K562 (cell line): ENCODE data around the gene GGA3. TPM values are rescaled to one million over a fixed set of nuclear protein-coding genes. Genes with fewer than 3 reads are reported as not detected.

Experiments used
- ATAC-seq: fragments of 200-7000 bp; cut with Tn5 transposase; 3 replicates; pipeline ENCODE4 v1.9.1; 2020; ENCODE audit warnings: moderate library complexity
- BruUV-seq: library from RNA; stranded (reverse); fragments of 400-500 nt; replicated peaks from 2 replicates; lab custom pipeline; 2021; lab: Mats Ljungman, UMichigan
- CTCF ChIA-PET: fragments of 300-600 bp; formaldehyde crosslinking; extraction: SDS; loops from one replicate; lab custom pipeline; 2021; ENCODE audit warnings: low intra/inter-chr PET ratio; lab: Yijun Ruan, JAX
- POLR2A ChIA-PET: fragments of 300-600, 350-650 bp; sonication (Branson Sonifier 250); formaldehyde crosslinking; extraction: SDS; loops from one replicate; lab custom pipeline; 2021; ENCODE audit warnings: antibody characterized with exemption, inconsistent platforms; lab: Yijun Ruan, JAX
- DNase-seq, 4 experiments: peaks; one replicate each; pipeline versions ENCODE4 v3.0.0 to v3.0.0-alpha.2; 2011 to 2018; ENCODE audit warnings: low spot score in 3 of 4, mixed read lengths in 3 of 4; ENCODE audit errors: extremely low read depth in 1 of 4
- FAIRE-seq: peaks from 2 replicates; lab custom pipeline; 2011; peaks lifted over from hg19 to GRCh38; lab: Jason Lieb, UNC
- H2AFZ ChIP-seq: 2 replicates; pipeline ENCODE4 v1.6.0; 2011; ENCODE audit warnings: low read depth, low read length, control low read depth, inconsistent platforms
- H3K27ac ChIP-seq: fragments of 200-600 bp; 3 replicates; pipeline ENCODE4 v1.8.0; 2011; ENCODE audit warnings: low read depth, mild to moderate bottlenecking, control low read depth, inconsistent platforms, low read length, moderate library complexity, mixed read lengths; ENCODE audit errors: extremely low read depth
- H3K27me3 ChIP-seq, 2 experiments: fragments of 300-600 bp in 1 of 2; 2 replicates in 1 of 2; 3 replicates in 1 of 2; pipeline versions ENCODE4 v1.6.0 to v1.8.0; 2011; ENCODE audit warnings: inconsistent platforms in 2 of 2, low read length in 2 of 2, mild to moderate bottlenecking in 1 of 2, mixed read lengths in 1 of 2, moderate library complexity in 1 of 2; ENCODE audit not compliant: control insufficient read depth in 2 of 2, insufficient read depth in 2 of 2
- H3K36me3 ChIP-seq: fragments of 300-600 bp; 3 replicates; pipeline ENCODE4 v1.8.0; 2011; ENCODE audit warnings: mild to moderate bottlenecking, low read length, inconsistent platforms; ENCODE audit not compliant: control insufficient read depth, insufficient read depth
- H3K4me1 ChIP-seq, 2 experiments: fragments of 200-600 bp in 1 of 2; replicated peaks in 1 of 2; 2 replicates in 1 of 2; 3 replicates in 1 of 2; pipeline versions ENCODE4 v1.5.1 to v1.8.0; 2011; ENCODE audit warnings: inconsistent platforms in 2 of 2, low read length in 2 of 2, mild to moderate bottlenecking in 1 of 2, mixed read lengths in 1 of 2, moderate library complexity in 1 of 2; ENCODE audit not compliant: control insufficient read depth in 2 of 2, insufficient read depth in 2 of 2
- H3K4me2 ChIP-seq: 2 replicates; pipeline ENCODE4 v1.6.1; 2011; ENCODE audit warnings: low read length, control low read depth, inconsistent platforms, mixed read lengths; ENCODE audit not compliant: insufficient read depth
- H3K4me3 ChIP-seq: fragments of 200-600 bp; sonication (generic), shearing (Covaris generic); 2 replicates; pipeline ENCODE4 v1.5.1; 2016; ENCODE audit warnings: control low read depth, inconsistent platforms
- H3K79me2 ChIP-seq: fragments of 200-600 bp; 3 replicates; pipeline ENCODE4 v1.8.0; 2011; ENCODE audit warnings: low read length, inconsistent platforms; ENCODE audit not compliant: control insufficient read depth, insufficient read depth
- H3K9ac ChIP-seq, 2 experiments: 2 replicates each; pipeline versions ENCODE4 v1.6.0 to v1.6.1; 2011; ENCODE audit warnings: low read depth in 2 of 2, low read length in 2 of 2, control low read depth in 1 of 2, inconsistent platforms in 1 of 2, mild to moderate bottlenecking in 1 of 2, mixed read lengths in 1 of 2; ENCODE audit not compliant: insufficient read depth in 1 of 2
- H3K9me1 ChIP-seq: one replicate; pipeline ENCODE4 v1.6.0; 2011; ENCODE audit warnings: inconsistent platforms, mild to moderate bottlenecking, low read length, moderate library complexity; ENCODE audit not compliant: control insufficient read depth, insufficient read depth
- H3K9me3 ChIP-seq: replicated peaks from 2 replicates; pipeline ENCODE4 v1.5.1; 2011; ENCODE audit warnings: low read depth, low read length, inconsistent platforms; ENCODE audit not compliant: control insufficient read depth, insufficient read depth
- H4K20me1 ChIP-seq: replicated peaks from 2 replicates; pipeline ENCODE4 v1.6.1; 2011; ENCODE audit warnings: low read length, inconsistent platforms, mixed read lengths; ENCODE audit not compliant: control insufficient read depth, insufficient read depth
- AFF1 ChIP-seq, 2 experiments: fragments of 450-650 bp; IDR thresholded peaks; 2 replicates each; pipeline ENCODE4 v1.6.1; 2018; ENCODE audit warnings: mild to moderate bottlenecking in 2 of 2, low read depth in 1 of 2; ENCODE audit not compliant: partially characterized antibody in 2 of 2
- ASH1L ChIP-seq: fragments of 450-650 bp; IDR thresholded peaks from 2 replicates; pipeline ENCODE4 v1.6.1; 2018; ENCODE audit warnings: borderline replicate concordance, mild to moderate bottlenecking, low read depth; ENCODE audit not compliant: partially characterized antibody
- CGGBP1 ChIP-seq: fragments of 250-450 bp; sonication (Bioruptor Pico); IDR thresholded peaks from 2 replicates; pipeline ENCODE4 v1.9.0; 2021; ENCODE audit warnings: mild to moderate bottlenecking
- KAT7 ChIP-seq: sonication (generic); formaldehyde crosslinking; IDR thresholded peaks from 2 replicates; pipeline ENCODE4 v1.8.0; 2022; ENCODE audit warnings: missing genetic modification reagents, mild to moderate bottlenecking, borderline replicate concordance
- KLF13 ChIP-seq: fragments of 450-650 bp; IDR thresholded peaks from 2 replicates; pipeline ENCODE4 v1.6.1; 2016; ENCODE audit warnings: missing genetic modification characterization, low read depth, mild to moderate bottlenecking, missing compliant biosample characterization, moderate library complexity, borderline replicate concordance
- MXI1 ChIP-seq: IDR thresholded peaks from 2 replicates; pipeline ENCODE4 v1.6.1; 2011; ENCODE audit warnings: low read depth, mild to moderate bottlenecking, improper control_type of control experiment, low read length
- NFRKB ChIP-seq: fragments of 450-650 bp; IDR thresholded peaks from 2 replicates; pipeline ENCODE4 v1.6.1; 2016; ENCODE audit warnings: low read depth
- PBX2 ChIP-seq, 2 experiments: IDR thresholded peaks in 1 of 2; conservative IDR thresholded peaks in 1 of 2; 2 replicates each; pipeline ENCODE4 v1.6.1; 2016; ENCODE audit warnings: low read depth in 2 of 2, mild to moderate bottlenecking in 1 of 2, missing compliant biosample characterization in 1 of 2, missing genetic modification characterization in 1 of 2, moderate library complexity in 1 of 2
- SMARCB1 ChIP-seq: IDR thresholded peaks from 2 replicates; pipeline ENCODE4 v1.6.1; 2011; ENCODE audit warnings: improper control_type of control experiment, low read depth; ENCODE audit not compliant: insufficient read length
- XRCC3 ChIP-seq: fragments of 450-650 bp; IDR thresholded peaks from 2 replicates; pipeline ENCODE4 v1.6.1; 2017; ENCODE audit warnings: mild to moderate bottlenecking, moderate library complexity
- ZBTB7A ChIP-seq: IDR thresholded peaks from 2 replicates; pipeline ENCODE4 v1.6.1; 2011; ENCODE audit warnings: low read depth, mild to moderate bottlenecking, low read length, moderate library complexity, borderline replicate concordance; ENCODE audit not compliant: control insufficient read depth
- ZNF778 ChIP-seq: fragments of 450-650 bp; formaldehyde crosslinking; IDR thresholded peaks from 2 replicates; pipeline ENCODE4 v1.4.0; 2020; ENCODE audit warnings: mild to moderate bottlenecking, moderate library complexity
- WGBS: fragments of 100-300 bp; shearing (Covaris generic); methylation state at CpG from one replicate; pipeline ENCODE4 v1.1.6; 2016; ENCODE audit warnings: low coverage, mixed read lengths; ENCODE audit not compliant: insufficient coverage; ENCODE audit errors: missing lambda C conversion rate; 5-methylcytosine and 5-hydroxymethylcytosine counted together
- in situ Hi-C: fragments of 300-500 bp; cut with MboI; formaldehyde crosslinking; loops from 4 replicates; pipeline ENCODE4 v1.15.0; 2018; ENCODE audit warnings: inconsistent platforms, mixed read lengths
- intact Hi-C: fragments of 100-400 bp; cut with micrococcal nuclease; formaldehyde crosslinking; loops from 2 replicates; pipeline ENCODE4 v1.14.2; 2022
- polyA plus RNA-seq, 8 experiments: library from polyadenylated mRNA; depleted of rRNA in 4 of 8; stranded (reverse) in 5 of 8; unstranded in 3 of 8; fragments of >200 nt; fragmentation: Nextera tagmentation in 2 of 8; fragmentation: Illumina TruSeq in 1 of 8; extraction: Ambion mirVana in 2 of 8; extraction: Trizol in 1 of 8; gene quantifications; 2 replicates each; pipeline versions ENCODE4 v1.2.1 to v1.2.3, GENCODE V29; 2011 to 2014; ENCODE audit warnings: inconsistent platforms in 1 of 8, missing spikeins in 1 of 8
- total RNA-seq, 7 experiments: library from RNA; depleted of rRNA in 6 of 7; stranded (reverse); fragments of >200 nt in 6 of 7; fragmentation: Illumina TruSeq in 2 of 7; extraction: Trizol in 2 of 7; gene quantifications; 2 replicates each; pipeline versions ENCODE4 v1.2.1 to v1.2.3, GENCODE V29; 2011 to 2021; ENCODE audit warnings: low replicate concordance in 1 of 7
- TF ChIP-seq, protein P1 (sequence below): sonication (generic); formaldehyde crosslinking; IDR thresholded peaks from 2 replicates; pipeline ENCODE4 v1.8.1; 2023; ENCODE audit warnings: mild to moderate bottlenecking, missing genetic modification reagents

Gene GGA3
- total and polyA plus RNA-seq, 9 of the 15 experiments (the other 6 are each of a cell fraction or from before 2014, with no cell fraction given) = 5.7 to 64.9 (median 25.4) TPM

- Histone ChIP-seq H3K4me3 (no peak overlapping the region), H3K9me3 (no peaks in the 10 kb centered on the region), H3K4me1 (no peaks in the 10 kb centered on the region), H3K27me3 (no peaks in the 10 kb centered on the region), H3K9me1 (no peaks in the 10 kb centered on the region), H3K9ac (no peak overlapping the region), H2AFZ (no peak overlapping the region), H3K4me2 (no peak overlapping the region), H3K79me2 (no peaks in the 10 kb centered on the region), H3K27ac (no peak overlapping the region), H4K20me1 (no peaks in the 10 kb centered on the region), H3K36me3 (peaks cover 90% of the 10 kb centered on the region)
- DNase-seq (no peak), FAIRE-seq (no peak), ATAC-seq (no peak)
- TSS peak; percentile 23 for BruUV-seq
- 76% methylated on average over 2 of the region's 2 CpGs for WGBS
- CTCF ChIA-PET = no interaction called here
- POLR2A ChIA-PET = interaction anchor here (0.6 to 4.5 kb wide), 9 partner anchors 7 to 314 kb away, joined by 3 to 38 read pairs (median 5); partner anchors contain the start of genes GGA3, MIF4GD and MRPS7
- in situ Hi-C loops = no loop called here
- intact Hi-C loops = no loop called here
- TF ChIP-seq AFF1 (IDR thresholded peaks at IDR 0.05; ENCODE audit: low read depth in 1 of 2, partially characterized antibody in 2 of 2) (no peak), PBX2 (CRISPR knock-in tag; IDR thresholded peaks at IDR 0.05; ENCODE audit: low read depth) (no peak), PBX2 (tag; conservative IDR thresholded peaks at IDR 0.05; ENCODE audit: low read depth) (no peak), ZBTB7A (no peak), ZNF778 (no peak), NFRKB (no peak), KLF13 (no peak), SMARCB1 (no peak), MXI1 (no peak), CGGBP1 (no peak), ASH1L (no peak), XRCC3 (no peak), KAT7 (CRISPR knock-in tag) (no peak)
- TF ChIP-seq, protein P1, sequence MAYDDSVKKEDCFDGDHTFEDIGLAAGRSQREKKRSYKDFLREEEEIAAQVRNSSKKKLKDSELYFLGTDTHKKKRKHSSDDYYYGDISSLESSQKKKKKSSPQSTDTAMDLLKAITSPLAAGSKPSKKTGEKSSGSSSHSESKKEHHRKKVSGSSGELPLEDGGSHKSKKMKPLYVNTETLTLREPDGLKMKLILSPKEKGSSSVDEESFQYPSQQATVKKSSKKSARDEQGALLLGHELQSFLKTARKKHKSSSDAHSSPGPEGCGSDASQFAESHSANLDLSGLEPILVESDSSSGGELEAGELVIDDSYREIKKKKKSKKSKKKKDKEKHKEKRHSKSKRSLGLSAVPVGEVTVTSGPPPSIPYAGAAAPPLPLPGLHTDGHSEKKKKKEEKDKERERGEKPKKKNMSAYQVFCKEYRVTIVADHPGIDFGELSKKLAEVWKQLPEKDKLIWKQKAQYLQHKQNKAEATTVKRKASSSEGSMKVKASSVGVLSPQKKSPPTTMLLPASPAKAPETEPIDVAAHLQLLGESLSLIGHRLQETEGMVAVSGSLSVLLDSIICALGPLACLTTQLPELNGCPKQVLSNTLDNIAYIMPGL = no peak
These were observed 33.1 kb downstream of the GGA3 start for GRCh38 chr17:75228305-75228704.
